Measurements from ENCODE around the gene GATAD2A.
"Not testable (repeated sequence)": the region's sequence is repeated elsewhere in the genome, so short reads cannot be mapped to it uniquely, and the experiment has no call there.

The GATAD2A gene

DNA sequence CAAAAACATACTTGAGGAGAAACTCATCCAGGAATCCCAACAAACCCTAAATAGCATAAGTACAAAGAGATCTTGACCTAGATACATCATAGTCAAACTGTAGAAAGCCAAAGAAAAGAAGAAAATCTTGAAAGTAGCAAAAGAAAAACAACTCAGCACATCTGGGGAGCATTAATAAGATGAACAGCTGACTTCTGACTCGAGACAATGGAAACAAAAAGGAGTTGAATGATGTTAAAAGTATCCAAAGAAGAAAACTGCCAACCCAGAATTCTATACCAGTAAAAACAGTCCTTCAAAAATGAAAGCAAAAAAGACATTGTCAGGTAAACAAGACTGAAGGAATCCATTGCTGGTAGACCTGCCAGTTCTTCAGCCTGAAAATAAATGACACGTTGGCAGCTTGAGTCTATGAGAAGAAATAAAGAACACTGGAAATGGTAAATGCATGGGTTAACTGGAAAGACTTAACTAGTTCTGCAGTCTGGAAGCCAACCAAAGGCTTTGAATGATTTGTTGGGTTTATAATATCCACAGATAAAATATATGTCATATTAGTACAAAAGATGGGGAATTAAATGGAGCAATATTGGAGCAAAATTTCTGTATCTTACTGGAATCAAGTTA is 63.1 kb downstream of the GATAD2A start:
- peak; percentile 17 for DNase-seq

GRCh38 chr19:19470579-19470978 is 65.1 kb downstream of the GATAD2A start:
- no peak for DNase-seq

DNA sequence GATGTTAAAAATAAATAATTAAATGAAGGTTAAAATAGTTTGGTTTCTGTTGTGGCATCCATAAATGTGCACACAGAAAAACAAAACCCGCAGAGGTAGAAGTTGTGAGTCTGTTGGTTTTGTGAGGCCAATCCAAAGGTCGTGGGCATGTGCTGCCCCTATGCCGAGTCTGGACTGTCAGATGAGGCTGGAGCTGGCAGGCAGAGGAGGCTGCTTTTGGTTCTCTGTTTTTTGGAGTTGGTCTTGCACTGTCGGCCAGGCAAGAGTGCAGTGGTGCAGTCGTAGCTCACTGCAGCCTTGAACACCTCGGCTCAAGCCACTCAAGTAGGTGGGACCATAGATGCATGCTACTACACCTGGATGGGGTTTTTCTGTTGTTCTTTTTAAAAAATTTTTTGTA is 66.2 kb downstream of the GATAD2A start:
- no peak for DNase-seq

DNA sequence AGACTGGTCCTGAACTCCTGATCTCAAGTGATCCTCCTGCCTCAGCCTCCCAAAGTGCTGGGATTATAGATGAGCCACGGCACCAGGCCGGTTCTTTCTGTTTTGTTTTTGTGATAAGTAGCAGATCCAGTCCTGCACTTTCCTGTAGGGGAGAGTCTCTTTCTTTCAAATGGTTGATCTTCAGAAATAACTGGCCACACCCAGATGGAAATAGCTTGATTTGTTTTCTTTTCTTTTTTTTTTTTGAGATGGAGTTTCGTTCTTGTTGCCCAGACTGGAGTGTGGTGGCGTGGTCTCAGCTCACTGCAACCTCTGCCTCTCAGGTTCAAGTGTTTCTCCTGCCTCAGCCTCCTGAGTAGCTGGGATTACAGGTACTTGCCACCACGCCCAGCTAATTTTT is 66.6 kb downstream of the GATAD2A start:
- DNase-seq: not testable (repeated sequence)

DNA sequence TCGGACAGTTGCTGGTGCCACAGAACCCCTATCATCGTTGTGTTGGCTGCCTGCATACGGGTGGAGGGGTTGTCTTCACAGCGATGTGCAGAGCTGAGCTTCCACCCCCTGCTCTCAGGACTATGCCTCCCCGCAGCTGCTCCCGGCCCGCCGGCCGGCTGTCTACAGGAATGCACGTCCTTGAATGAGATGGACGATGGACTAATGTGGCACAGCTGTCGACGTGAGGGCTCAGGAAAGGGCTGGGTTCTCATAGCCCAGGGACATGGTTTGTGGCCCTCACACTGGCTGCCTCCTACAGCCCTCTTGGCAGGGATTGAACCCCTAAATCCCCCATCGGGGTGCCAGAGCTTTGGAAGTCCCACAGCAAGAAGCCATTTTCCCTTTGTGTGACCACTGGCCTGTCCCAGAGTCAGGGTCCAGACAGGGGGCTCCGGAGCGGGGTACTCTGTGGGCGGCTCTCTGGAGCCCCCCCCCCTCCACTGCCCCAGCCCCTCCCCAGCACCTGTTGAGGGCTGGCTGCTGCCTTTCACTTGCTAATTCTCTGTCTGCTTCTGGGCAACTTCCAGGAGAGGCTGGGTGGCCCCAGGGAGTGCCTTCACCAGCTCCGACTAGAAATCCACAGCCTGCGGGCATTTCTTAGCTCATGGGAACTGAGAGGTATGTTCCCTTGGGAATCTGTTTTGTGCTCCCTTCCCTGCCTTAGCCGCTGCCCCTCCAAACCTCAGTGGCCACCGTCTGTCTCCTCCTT is 69.7 kb downstream of the GATAD2A start:
- no peak for DNase-seq

DNA sequence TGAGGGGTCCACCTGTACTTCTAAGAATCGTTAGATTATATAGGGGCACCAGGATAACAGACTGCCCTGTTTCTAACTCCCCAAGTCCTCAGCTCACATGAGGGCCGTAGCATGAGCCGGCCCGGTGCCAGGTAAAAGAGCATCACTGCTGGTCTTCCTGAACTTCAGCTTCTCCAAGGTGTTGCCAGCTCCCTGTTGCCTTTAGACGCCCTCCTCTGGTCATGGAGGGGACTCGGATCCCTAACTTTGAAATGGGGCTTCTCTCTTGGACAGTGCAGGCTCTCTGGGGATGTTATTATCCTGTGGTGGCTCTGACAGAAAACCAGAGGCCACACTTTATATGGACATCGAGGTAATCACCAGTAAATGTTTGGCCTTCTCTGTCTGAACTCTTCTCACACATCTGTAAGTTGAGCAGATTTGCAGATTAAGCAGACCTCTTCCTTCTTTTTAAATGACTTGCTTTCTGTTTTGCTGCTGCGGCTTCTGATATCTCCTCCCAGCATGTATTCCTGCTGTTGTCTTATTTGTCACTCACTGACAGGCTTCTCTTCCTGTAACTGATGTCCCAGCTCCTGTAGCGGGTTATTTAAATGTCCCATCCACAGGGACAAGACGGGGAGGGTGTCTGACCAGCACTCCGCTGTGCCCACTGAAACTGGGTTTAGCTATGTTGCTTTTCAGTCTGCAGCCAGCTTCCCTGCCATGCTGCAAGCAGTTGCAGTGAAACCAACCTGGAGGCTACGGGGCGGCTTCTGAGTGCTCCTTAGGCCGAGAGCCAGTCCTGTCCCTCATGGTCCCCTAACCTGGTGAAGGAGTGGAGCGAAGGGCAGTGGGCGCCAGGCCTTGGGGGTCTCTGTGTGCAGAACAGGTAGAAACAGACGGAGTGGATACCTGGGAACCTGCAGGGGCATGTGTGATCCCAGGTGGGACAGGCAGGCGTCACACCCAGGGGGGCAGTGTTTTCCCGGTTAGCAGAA is 70.7 kb downstream of the GATAD2A start:
- no peak for DNase-seq

- no peak for DNase-seq
Measured at GRCh38 chr19:19477705-19478383, 72.4 kb downstream of the GATAD2A start.

DNA sequence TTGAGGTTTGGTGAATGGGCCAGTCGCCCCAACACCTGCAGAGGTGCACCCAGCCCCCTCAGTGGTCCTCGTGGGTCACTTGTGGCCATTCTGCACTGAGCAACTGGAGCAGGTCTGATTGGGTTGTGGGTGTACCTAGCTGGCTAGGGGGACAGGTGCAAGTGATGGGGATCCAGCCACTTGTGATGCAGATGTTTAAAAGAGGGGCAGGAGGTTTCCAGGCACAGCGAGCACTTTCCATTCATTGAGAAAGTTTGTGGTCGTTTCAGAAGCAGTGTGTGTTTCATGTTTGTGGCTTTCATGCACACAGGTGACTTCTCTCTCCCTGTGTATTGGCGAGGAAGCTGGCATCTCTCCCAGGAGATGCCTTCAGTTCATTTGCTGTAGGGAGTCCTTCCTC is 75.2 kb downstream of the GATAD2A start:
- no peak for DNase-seq

DNA sequence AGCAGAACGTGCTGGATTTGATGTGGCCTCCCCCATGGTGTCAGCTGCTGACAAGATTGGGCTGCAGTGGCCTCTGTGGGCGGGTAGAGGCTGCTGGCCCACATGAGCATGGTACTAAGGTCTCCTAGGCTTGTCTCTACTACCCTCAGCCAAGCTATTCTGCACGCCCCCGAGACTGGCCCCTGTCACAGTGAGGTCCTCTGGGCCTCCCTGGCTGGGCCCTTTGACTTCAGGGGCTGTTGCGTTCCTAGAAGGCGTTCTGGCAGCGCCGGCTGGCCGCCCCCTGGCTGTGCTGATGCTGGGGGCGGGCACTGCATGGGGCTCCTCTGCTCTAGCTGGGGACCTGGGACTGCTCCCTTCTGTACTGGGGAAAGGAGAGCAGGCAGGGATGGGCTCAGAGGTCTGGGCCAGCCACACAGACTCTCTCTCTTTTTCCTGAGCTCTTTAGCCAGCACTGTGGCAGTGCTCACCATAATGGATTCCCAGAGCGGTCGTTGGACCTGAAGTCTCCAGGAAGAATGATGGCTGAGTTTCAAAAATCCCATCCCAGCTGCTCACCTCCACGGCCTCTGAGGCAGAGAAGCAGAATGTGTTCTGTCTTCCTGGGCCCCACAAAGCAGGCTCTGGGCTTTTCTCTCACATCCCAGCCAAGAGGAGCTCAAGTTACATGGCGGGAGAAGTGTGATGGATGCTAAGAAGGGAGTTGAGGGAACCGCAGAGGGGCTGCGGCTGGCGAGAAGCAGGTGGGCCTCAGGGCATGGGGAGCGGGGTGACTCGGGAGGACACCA is 77.5 kb downstream of the GATAD2A start:
- DNase-seq: no peak

GRCh38 chr19:19485161-19485997 is 79.9 kb downstream of the GATAD2A start:
- DNase-seq: no peak

- DNase-seq: no peak
Measured at GRCh38 chr19:19485998-19486290, 80.5 kb downstream of the GATAD2A start.

- no peak for DNase-seq
Measured at GRCh38 chr19:19486343-19487076, 81.0 kb downstream of the GATAD2A start.

- DNase-seq: peak; percentile 20
Measured at GRCh38 chr19:19487077-19487949, 81.8 kb downstream of the GATAD2A start.

- no peak for DNase-seq
Measured at GRCh38 chr19:19487950-19488874, 82.7 kb downstream of the GATAD2A start.

GRCh38 chr19:19488875-19489690 is 83.6 kb downstream of the GATAD2A start:
- peak; percentile 85 for DNase-seq

- no peak for DNase-seq
Measured at GRCh38 chr19:19489804-19490204, 84.3 kb downstream of the GATAD2A start.

DNA sequence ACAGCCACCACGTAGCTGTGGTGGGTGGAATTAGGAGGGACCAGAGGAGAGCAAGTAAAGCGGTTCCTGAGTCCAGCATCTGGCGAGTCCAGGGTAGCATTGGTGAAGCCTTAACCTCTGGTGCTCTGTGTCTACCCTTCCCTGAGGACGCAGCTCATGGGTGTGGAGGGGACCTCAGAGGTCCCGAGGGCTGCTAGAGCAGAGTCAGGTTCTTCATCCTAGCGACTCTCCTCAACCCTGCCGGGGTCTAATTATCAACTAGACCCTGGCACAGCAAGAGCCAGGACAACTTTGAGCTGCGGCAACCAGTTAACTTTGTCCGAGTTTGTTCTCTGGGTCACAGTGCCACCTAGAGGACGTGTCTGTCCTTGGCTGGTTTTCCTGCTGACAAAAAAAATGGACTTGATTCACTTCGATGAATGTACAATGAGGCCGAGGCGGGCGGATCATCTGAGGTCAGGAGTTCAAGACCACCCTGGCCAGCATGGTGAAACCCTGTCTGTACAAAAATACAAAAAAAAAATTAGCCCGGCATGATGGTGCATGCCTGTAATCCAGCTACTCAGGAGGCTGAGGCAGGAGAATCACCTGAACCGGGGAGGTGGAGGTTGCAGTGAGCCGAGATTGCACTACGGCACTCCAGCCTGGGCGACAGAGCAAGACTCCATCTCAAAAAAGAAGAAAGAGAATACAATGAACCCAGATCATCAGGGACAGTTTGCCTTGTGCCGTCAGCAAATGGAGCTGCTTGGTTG is 84.9 kb downstream of the GATAD2A start:
- peak; percentile 77 for DNase-seq
